Activated B cell treated with CpG ODN at 0.5 μM for 24 hours (primary cell): ENCODE data around the gene NIPBL. TPM values are rescaled to one million over a fixed set of nuclear protein-coding genes. Genes with fewer than 3 reads are reported as not detected.

ENCODE experiments used
- ATAC-seq: fragments of 200-7000 bp; cut with Tn5 transposase; one replicate; pipeline ENCODE4 v1.10.0; 2021; ENCODE audit warnings: low read depth, mild to moderate bottlenecking, moderate library complexity
- CTCF ChIA-PET: fragments of 350-600 bp; sonication (Branson Sonifier 250); formaldehyde crosslinking; loops from one replicate; lab custom pipeline; 2021; ENCODE audit warnings: antibody characterized with exemption; lab: Charles Lee
- POLR2A ChIA-PET: fragments of 350-600 bp; sonication (Branson Sonifier 250); formaldehyde crosslinking; loops from one replicate; lab custom pipeline; 2021; ENCODE audit warnings: antibody characterized with exemption; lab: Charles Lee
- DNase-seq: peaks from one replicate; pipeline ENCODE4 v3.0.0; 2022
- H3K27ac Mint-ChIP-seq: one replicate; pipeline ENCODE4 v1.8.0; 2020; ENCODE audit warnings: mixed read lengths
- H3K27me3 Mint-ChIP-seq: one replicate; pipeline ENCODE4 v1.8.0; 2021; ENCODE audit warnings: mixed read lengths
- H3K36me3 Mint-ChIP-seq: one replicate; pipeline ENCODE4 v1.8.0; 2021; ENCODE audit warnings: low read depth, mixed read lengths
- H3K4me1 Mint-ChIP-seq: one replicate; pipeline ENCODE4 v1.8.0; 2021; ENCODE audit warnings: mixed read lengths
- H3K4me3 Mint-ChIP-seq: one replicate; pipeline ENCODE4 v1.8.0; 2020; ENCODE audit warnings: mild to moderate bottlenecking, mixed read lengths
- H3K9me3 Mint-ChIP-seq: one replicate; pipeline ENCODE4 v1.8.0; 2020; ENCODE audit warnings: mixed read lengths
- CTCF ChIP-seq: fragments of 200-600 bp; IDR thresholded peaks from one replicate; pipeline ENCODE4 v1.8.0; 2022; ENCODE audit warnings: antibody characterized with exemption, mild to moderate bottlenecking
- intact Hi-C: fragments of 100-400 bp; cut with micrococcal nuclease; formaldehyde crosslinking; loops from one replicate; pipeline ENCODE4 v1.15.1; 2024
- total RNA-seq: library from RNA; stranded (reverse); gene quantifications from 2 replicates; pipeline ENCODE4 v1.2.3, GENCODE V29; 2022

NIPBL gene
- total RNA-seq, 1 donor from 2014 or later, result 82.5 TPM

DNA sequence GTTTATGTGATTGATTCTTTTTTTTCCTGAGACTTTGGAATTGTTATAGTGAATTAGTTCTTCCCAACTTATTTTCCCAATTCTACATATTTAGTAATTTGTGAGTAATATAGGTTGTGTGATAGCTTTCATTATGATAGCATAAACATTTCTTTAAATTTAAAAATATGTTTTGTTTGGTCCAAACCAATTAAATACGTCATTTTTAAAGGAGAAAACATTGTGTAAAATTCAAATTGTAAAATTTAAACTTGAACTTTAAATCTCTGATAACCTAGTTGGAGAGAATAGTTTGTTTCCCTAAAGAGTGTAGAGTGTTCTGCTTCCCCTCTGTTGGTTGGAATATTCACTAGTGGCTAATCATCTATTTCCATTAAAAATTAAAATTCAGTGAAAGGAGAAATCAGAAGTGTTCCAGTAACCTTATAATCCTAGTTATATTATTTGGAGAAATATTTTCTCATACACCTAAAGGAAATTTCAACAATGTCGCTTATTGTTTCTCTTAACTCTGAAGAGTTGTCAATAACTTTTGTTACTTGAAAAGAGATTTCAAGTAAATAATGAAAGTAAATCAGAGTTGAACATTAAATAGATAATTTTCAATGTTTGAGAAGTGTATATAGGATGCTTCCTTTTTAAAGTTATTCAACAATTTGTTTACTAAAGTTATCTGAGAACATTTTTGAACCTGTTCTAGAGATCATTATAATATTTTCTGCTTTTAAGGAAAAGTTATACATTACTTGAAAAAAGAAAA is 2.9 kb downstream of the NIPBL start:
- peak overlapping the region; percentile 93 for H3K4me3 Mint-ChIP-seq
- H3K36me3 Mint-ChIP-seq, result peaks cover 17% of the 10 kb centered on the region
- no peak for ATAC-seq
- TF ChIP-seq CTCF, result no peak
- intact Hi-C loops, result loop anchor here (5.0 to 10.0 kb wide), 4 partner anchors 33 to 1952 kb away; partner anchors contain the start of genes DNAJC21 and NUP155
- CTCF ChIA-PET, result no interaction called here
- no peak overlapping the region for H3K27ac Mint-ChIP-seq
- no peaks in the 10 kb centered on the region for H3K9me3 Mint-ChIP-seq
- peaks cover 57% of the 10 kb centered on the region for H3K4me1 Mint-ChIP-seq
- POLR2A ChIA-PET, result interaction anchor here (4.6 kb wide), 1 partner anchor 156 kb away, joined by 45 read pairs; no protein-coding TSS in a partner anchor
- no peaks in the 10 kb centered on the region for H3K27me3 Mint-ChIP-seq
- DNase-seq, result no peak

DNA sequence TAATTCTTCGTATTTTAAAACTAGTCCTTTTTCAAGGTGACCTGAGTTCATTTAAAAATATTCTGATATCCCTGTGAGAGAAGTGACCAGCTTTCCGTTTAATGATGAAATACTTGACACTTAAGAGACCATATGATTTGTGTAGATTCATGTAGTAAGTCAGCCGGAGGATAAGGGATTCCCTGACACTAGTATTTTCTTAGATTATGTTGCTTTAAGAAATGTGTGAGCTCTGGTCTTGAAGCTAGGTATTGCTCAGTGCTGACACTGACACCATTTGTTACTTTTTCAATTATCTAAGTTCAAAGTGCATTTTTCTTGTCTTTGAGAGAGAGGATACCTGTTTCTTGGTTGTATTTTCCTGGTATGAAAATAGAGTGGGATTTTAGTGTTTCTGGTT is 4.2 kb downstream of the NIPBL start:
- Mint-ChIP-seq H3K27ac (no peak overlapping the region), H3K27me3 (no peaks in the 10 kb centered on the region), H3K4me3 (no peak overlapping the region), H3K36me3 (peaks cover 21% of the 10 kb centered on the region), H3K4me1 (peaks cover 55% of the 10 kb centered on the region), H3K9me3 (no peaks in the 10 kb centered on the region)
- DNase-seq, result no peak
- intact Hi-C loops, result no loop called here
- no peak for ATAC-seq
- ChIA-PET POLR2A (no interaction called here), CTCF (no interaction called here)
- no peak for TF ChIP-seq CTCF

DNA sequence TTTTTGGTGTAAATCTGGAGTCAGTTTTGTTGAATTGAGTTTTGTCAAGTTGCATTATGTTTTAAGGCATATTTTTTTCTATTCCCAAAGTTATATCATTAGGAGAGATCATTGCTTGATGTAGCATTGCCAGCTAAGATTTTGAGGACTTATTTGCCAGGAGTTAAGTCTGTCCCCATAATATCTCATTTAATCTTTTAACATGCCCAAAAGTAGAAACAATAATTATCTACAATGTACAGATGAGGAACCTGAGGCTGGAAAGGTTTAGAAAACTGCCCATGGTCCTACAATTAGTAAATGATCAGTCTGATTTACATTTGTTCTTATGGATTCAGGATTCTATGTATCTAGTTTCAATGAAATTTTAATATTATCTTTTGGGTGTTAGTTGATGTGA is 4.7 kb downstream of the NIPBL start:
- intact Hi-C loops, result no loop called here
- no peak overlapping the region for H3K4me3 Mint-ChIP-seq
- no peaks in the 10 kb centered on the region for H3K27me3 Mint-ChIP-seq
- CTCF ChIA-PET, result no interaction called here
- H3K4me1 Mint-ChIP-seq, result peaks cover 60% of the 10 kb centered on the region
- POLR2A ChIA-PET, result no interaction called here
- no peak for ATAC-seq
- TF ChIP-seq CTCF, result no peak
- no peak overlapping the region for H3K27ac Mint-ChIP-seq
- H3K9me3 Mint-ChIP-seq, result no peaks in the 10 kb centered on the region
- no peak for DNase-seq
- H3K36me3 Mint-ChIP-seq, result peaks cover 21% of the 10 kb centered on the region

DNA sequence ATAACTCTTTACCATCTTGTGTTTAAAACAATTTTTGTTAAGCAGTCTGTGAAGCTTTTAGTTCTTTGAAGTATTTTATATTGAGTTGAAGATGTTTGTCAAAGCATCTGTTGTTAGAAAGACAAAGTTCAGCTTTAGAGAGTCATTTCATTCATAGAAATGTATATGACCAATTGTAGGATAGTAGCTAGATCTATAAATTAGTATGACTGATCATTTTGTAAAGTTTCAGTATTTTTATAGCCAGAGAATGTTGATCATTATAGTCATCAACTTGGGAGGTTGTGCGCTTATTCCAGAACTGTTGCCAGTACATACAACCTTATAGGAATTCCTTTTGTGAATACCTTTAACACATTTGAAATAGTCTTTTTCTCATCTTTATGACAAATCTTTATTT is 5.2 kb downstream of the NIPBL start:
- no peaks in the 10 kb centered on the region for H3K9me3 Mint-ChIP-seq
- H3K4me3 Mint-ChIP-seq, result peak overlapping the region; percentile 30
- H3K4me1 Mint-ChIP-seq, result peaks cover 65% of the 10 kb centered on the region
- ChIA-PET CTCF (no interaction called here), POLR2A (interaction anchor here (0.5 kb wide), 1 partner anchor 497 kb away, joined by 3 read pairs; no protein-coding TSS in a partner anchor)
- intact Hi-C loops, result no loop called here
- ATAC-seq (no peak), DNase-seq (no peak)
- peak overlapping the region; percentile 59 for H3K27ac Mint-ChIP-seq
- no peaks in the 10 kb centered on the region for H3K27me3 Mint-ChIP-seq
- TF ChIP-seq CTCF, result no peak
- H3K36me3 Mint-ChIP-seq, result peaks cover 22% of the 10 kb centered on the region

DNA sequence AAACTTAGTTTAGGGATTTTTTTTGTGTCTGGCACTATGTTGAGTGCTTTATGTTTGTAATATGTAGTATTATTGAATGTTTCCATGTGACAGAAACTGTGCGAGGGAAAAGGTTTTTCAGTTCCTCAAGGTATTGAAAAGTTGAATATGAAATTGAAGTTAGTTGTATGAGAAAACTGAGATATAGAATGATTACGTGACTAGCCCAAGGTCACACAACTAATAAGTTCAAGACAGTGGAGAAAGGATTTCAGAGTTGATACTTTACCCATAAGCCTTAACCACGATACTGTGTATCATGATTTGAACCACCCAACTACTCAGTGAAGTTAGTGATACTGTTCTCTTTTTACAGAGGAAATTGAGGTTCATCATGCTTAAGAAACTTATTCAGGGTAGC is 5.7 kb downstream of the NIPBL start:
- peaks cover 70% of the 10 kb centered on the region for H3K4me1 Mint-ChIP-seq
- TF ChIP-seq CTCF, result no peak
- H3K27ac Mint-ChIP-seq, result peak overlapping the region; percentile 59
- intact Hi-C loops, result no loop called here
- H3K36me3 Mint-ChIP-seq, result peaks cover 19% of the 10 kb centered on the region
- ATAC-seq (no peak), DNase-seq (no peak)
- peak overlapping the region; percentile 30 for H3K4me3 Mint-ChIP-seq
- ChIA-PET CTCF (no interaction called here), POLR2A (interaction anchor here (0.5 kb wide), 1 partner anchor 496 kb away, joined by 3 read pairs; no protein-coding TSS in a partner anchor)
- H3K9me3 Mint-ChIP-seq, result no peaks in the 10 kb centered on the region
- no peaks in the 10 kb centered on the region for H3K27me3 Mint-ChIP-seq
